Measurements from ENCODE around the gene FUT8.

The FUT8 gene

DNA sequence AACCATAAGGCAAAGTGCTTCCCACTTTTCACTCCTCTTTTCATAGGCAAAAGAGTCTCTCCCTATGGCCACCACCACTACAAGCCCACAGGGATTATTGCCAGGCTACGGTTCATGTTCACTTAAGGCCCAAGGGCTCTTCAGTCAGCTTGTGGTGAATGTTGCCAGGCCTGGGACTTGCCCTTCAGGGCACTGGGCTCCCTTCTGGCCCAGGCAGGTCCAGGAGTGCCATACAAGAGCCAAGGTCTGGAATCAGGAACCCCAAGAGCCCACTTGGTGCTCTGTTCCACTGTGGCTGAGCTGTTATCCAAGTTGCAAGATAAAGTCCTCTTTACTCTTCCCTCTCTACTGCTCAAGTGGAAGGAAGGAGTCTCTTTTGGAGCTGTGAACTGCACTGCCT is 307.6 kb downstream of the FUT8 start:
- DNase-seq = no peak

DNA sequence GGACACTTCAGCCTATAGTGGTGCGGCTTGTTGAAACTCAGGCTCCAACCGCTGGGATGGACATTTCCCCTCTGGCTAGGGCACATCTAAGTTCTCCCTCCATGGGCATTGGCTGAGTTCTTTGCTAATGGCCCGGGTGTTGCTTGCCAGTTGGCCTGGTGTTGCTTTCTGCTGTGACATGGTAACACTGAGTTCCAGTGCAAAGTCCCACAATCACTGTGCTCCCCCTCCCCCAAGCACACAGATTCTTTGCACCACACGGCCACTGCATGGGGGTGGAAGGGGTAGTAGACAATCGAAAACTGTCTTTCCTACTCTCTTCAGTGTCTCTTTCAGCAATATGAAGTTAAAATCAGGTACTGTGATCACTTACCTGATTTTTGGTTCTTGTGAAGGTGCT is 308.2 kb downstream of the FUT8 start:
- DNase-seq = no peak

DNA sequence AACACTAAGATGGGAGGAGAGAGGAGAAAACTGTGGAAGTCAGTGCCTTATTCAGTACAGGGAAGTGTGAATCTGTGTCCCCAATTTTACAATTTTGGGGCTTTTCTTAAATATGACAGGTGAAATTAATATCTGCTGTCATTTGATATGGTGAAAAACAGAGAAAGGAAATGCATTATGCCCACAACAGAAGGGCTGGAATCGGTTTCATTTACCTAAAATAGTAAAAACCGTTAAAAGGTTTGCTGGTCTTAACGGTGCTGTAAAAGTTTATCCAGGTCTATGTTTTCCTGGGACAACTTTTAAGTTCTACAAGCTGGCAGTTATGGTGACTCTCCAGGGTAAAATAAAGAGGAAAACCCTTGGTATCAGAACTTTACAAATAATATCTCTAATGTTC is 310.8 kb downstream of the FUT8 start:
- DNase-seq = no peak

DNA sequence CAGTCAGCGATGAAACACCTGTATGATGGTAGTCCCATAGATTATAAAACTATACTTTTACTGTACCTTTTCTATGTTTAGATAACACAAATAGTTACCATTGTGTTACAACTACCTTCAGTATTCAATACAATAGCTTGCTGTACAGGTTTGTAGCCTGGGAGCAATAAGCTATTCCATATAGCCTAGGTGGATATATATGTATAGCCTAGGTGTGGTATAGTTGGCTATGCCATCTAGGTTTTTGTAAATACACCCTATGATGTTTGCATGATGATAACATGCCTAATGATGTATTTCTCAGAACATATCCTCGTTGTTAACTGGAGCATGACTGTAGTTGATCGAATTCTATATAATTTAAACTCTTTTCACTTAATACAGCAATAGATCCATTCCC is 316.1 kb downstream of the FUT8 start:
- DNase-seq = no peak

DNA sequence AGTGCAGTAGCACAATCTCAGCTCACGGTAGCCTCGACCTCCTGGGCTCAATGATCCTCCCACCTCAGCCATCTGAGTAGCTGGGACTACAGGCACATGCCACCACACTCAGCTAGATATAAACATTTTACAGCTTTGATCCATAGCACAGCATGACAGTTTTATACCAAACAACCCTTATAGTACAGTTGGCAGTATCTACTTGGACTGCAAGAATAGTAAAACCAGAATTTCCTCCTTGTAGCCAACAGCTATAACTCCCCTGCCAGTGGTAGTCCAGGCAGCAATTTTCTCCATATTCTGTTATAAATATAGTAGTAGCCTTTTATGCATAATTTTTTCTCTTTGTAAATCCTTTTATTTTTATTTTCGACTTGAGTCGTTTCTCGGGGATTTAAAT is 317.0 kb downstream of the FUT8 start:
- DNase-seq = no peak

DNA sequence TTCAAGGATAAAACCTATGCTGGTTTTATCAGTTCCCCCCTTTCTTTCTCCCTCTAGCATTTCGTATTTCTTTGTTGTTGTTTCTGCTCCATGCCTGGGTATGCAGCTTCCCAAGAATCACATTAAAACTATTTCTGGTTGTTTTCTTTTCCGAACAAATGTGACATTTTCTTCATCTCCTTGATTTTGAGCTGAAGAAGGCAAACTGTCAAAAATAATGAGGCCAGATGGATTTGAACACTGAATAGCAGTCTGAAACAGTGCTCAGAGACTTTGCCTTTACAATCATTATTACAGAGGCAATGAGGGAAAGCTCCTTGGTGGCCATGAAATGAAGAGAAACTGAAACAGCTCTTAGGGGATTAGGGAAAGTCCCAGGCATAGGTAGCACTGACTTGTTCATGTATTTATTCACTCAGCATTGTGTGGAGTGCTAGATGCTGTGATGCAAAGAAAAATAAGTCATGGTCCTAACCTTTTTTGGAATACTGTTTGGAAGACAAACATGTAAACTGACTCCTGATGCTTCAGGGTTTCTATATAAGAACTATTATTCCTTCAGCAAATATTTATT is 319.5 kb downstream of the FUT8 start:
- DNase-seq = no peak

DNA sequence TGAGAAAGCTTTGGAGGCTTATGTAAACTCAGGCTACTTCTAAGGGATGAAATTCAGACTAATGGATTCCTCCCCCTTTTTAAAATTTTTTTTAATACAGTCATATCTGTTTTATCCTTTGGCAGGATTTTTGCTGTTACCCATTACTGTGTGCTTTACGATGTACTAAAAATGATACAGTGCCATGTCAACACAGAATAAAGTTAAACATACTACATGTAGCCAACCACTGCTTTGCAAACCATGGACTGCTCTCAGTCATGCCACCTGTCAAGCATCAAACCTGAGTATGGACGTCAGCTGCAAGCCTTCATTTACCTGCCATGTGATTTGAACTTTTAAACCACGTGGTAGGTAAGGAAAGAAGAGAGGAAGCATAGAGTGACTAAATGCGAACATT is 325.8 kb downstream of the FUT8 start:
- DNase-seq = no peak

DNA sequence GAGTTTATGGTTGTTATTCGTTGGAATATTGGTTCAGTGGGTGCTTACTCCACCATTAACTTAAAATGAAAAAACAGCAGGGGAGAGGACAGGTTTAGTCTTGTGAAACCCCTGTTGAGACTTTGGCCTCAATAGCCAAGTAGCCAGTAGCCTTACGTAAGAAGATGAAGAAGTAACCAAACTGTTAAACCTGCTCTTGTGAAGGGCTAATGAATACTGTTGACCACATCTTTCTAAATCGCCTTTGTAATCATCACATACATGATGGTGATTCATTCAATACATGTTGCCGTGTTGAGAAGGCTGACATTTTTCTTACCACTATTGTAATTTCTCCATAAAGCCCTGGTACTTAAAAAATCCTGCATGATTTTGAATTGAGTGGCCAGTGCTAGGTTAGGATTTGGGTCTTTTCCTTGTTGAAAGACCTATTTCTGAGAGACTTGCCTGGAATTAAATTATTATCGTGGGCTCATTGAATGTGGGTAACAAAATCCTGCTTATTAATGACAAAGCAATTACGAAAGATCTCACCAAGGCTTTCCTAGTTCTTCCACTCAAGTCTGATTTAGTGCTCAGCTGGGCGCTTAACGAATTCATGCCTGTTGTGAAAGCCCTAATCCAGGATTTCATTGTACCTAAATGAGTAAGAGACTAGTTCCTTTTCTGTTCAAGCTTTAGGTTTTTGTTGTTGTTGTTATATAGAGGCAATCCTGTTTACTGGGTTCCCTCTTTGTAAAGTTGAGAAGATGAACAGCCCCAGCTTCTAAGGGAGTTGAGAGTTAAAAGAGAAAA is 333.1 kb downstream of the FUT8 start:
- no peak for DNase-seq

DNA sequence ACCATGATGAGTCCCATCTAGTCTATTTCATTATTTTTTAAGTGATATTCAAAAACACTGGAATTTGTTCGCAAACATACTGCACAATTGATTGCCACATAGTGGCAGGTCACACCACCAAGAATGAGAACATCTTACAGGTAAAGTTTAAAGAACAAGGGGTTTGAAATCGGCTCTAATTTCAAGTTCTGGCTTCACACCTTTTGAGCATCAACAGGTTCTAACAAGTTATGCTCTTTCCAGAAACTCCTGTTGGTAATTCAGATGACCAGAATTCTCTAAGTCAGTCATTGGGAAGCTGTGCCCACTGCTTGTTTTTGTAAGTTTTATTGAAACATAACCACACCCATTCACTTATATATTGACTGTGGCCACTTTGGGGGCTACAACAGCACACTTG is 336.3 kb downstream of the FUT8 start:
- DNase-seq = no peak

DNA sequence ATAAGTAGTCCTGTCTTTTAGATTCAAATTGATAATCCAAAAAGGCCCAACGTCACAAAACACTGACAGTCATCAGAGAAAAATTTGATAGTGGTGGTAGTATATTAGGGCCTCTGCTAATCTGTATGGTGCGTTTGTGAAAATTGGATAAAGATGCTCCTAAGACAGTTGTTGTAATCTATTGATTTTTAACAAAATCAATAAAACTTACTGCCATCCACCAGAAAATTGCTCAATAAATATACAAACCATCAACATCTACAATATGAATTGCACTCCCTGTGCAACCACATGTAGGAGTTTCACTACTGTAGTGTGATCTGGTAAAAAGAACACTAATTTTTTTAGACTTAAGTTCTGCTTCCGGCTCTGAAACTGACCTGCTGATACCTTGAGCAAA is 336.8 kb downstream of the FUT8 start:
- DNase-seq = no peak

DNA sequence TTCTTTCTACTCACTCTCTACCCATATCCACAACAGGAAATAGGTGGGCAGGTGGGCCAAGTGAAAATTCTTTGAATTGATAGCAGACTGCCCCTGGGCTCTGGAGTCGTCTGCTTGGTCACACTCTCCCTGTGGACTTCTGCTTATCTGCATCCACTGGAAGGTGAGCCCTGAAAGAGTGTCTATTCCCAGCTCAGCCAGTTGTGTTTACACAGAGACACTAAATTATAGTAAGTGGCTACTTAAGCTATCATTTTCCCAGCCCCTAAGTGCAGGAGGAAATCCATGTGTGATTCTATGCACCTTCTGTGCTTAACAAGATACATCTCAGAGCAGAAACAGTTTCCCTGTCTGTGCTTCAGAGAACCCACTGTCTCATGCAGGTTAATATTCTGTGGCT is 338.4 kb downstream of the FUT8 start:
- no peak for DNase-seq

DNA sequence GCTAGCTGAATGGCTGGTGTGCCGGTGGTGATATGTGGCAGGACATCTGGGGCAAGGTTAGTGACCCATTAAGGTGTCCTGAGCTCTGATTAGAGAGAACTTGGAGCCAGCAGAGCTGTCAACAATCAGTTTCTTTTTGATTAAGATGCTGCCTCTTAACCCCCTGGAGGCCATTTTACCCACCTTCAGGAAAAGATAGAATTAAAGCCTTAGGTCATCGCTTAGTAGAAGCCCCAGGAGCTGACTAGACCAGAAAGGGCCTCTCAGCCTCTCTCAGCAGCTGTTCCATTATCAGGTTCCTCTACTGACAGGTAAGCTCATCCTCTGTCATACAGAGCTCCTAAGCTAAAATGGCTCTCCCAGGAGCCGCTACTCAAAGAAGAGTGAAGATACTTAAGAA is 339.0 kb downstream of the FUT8 start:
- no peak for DNase-seq

DNA sequence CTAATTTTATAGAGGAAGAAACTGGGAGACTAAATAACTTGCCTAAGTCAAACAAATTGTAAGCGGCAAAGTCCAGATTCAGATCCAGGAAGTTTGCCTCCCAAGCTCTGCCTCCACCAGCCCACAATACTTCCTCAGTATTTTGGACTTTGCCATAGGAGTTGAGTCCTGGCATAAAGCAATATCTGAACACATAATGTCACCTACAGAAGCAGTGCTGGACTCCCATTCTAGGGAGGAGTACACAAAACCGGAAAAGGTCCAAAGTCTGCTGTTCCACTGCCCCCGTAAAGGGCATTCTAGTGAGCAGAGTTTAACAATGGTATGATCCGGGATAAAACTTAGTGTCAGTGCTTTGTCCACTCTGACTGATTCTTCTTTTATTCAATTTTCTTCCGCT is 340.5 kb downstream of the FUT8 start:
- DNase-seq = no peak

DNA sequence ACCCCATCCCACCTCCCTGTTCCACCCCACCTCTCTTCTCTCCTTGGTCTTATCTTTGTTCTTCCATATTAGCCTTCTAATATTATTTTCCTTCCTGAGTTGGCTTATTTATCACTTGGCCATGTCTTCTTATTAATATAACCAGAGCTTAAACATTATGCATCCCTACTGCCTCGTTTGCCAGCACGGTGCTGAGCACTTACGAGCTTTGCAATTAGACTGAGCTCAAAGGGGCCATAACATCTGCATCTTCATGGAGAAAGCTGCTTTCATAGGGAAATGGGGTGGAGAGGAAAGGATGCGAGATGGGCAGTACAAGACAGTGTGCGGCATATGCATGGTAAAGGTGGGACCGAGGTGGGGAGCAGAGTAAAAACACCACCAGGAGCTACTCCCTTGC is 342.8 kb downstream of the FUT8 start:
- DNase-seq = no peak

DNA sequence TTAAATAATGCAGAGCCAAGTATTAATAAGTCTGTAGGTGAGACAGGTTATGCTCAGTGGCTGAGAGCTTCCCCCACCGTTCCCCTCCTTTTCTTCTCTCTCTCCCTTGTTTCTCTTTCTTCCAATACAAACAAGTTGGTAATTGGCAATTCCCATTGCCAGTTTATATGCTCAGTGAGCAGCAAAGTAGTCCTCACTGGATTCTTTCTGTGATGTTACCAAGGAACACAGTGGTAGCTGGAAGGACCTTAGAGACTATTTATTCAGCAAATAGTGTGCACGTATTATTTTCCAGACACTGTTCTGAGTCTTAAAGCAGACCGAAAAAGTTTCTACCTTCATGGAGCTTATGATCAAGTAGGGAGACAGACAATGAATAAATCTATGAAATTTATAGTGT is 344.4 kb downstream of the FUT8 start:
- no peak for DNase-seq

DNA sequence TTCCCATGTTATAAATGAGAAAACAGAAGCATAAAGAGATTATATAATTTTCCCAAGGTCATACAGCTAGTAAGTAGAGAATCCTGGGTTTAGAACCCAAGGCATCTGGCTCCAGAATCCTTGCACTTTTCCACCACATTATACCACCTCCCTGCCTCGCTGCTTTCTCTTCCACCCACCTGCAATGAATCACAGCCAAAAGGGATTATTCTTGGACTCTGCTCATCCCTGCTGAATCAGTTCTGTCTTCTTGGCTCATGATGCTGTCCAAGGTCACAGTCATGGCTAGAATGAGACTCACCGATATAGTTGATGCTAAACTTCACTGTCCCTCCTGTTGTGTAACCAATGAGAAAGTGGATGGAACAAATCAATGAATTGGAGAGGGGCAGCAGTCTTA is 356.6 kb downstream of the FUT8 start:
- DNase-seq = no peak

DNA sequence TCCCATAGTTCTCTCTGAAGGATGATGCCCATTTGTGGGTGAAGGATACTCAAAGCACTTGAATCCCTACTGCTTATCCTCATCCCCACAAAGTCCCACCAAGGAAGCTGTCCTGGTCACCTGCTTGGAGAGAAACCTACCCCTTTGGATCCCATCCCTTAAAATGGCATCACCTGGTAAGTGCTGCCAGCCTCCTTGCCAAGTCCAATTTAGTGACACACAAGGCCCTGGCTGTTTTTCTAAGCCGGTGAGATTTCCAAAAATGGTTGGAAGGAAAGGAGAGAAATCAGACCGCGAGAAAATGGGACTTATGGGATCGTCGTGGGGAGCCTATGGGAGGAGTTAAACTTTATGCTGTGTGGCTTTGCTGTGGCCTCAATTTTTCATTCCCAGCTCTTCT is 358.2 kb downstream of the FUT8 start:
- no peak for DNase-seq

DNA sequence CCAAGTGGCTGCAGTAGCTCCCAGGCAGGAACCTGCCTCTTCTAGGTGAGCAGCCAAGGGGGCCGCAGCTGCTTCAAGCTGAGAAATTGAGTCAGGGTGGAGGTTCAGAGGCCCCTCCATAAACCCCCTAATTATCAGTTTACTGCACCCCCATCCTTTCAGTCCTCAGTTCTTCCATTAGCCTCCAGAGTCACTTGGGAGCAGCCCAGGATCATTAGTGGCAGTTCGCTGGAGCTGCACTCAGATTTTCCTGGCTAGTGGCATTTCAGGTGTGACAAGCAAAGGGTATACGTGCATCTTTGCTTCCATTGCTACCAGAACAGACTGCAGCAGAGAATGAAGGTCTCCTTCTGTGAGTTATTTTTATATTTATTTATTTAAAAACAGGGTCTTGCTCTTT is 358.7 kb downstream of the FUT8 start:
- DNase-seq = no peak

DNA sequence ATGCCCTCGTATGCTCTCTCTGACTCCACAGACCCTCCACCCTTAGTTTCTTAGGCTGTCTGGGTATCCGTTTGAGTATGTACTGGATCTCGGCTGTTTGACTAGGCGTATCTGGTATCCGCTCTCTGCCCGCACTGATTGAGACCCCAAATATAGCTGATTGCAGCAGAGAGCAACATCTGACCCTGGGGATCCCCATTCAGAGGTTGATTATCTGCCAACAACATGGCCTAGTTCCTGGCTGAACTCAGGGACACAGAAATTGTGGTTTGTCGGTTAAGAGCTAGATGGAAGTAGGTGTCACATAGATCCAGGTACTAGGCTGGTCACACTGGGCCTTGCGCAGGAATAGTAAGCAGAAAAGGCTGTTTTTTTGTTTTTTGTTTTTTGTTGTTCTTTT is 359.9 kb downstream of the FUT8 start:
- no peak for DNase-seq

DNA sequence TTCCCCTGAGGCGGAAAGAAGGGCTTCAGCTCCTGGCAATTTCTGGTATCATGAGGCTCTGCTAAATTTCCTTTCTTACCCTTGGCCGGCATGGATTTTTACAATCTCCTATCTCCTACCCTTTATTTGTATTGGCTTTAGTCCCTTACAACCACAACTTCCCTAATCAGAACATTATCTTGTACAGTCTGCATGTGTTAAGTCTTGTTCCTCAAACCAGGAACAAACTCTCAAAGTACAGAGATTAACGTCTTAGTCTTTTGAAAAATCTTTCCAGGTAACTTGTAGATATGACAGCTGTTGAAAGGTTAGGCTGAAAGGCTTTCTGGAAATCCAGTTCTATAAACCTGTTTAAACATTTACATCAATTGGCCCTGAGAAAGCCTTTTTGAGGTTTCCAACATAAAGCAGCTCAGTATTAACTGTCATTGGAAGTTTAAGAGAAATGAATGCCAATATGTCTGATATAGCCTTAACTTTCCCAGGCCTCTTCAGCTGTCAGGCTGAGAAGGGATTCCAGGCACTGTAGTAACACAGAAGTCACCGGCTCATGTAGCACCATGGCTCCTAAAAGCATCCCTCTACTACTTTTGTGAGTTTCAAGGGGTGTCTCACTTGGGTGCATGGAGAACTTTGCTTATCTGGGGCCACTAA is 360.5 kb downstream of the FUT8 start:
- no peak for DNase-seq

DNA sequence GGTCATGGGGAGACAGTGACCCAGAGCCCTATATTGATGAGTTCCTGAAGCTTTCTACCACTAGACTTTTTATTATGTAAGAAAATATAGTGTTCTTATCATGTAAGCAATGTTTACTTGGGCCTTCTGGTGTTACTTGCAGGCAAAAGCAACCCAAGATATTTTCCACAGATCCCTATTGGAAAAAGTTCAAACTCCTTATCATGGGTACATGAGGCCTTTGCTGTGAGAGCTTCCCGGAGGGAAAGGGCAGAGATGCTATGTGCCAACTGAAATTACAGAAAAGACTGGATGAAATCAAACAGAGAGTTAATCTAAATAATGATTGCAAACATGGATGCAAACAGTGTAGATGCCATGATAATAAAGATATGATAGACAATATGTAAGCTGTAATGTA is 361.5 kb downstream of the FUT8 start:
- no peak for DNase-seq

DNA sequence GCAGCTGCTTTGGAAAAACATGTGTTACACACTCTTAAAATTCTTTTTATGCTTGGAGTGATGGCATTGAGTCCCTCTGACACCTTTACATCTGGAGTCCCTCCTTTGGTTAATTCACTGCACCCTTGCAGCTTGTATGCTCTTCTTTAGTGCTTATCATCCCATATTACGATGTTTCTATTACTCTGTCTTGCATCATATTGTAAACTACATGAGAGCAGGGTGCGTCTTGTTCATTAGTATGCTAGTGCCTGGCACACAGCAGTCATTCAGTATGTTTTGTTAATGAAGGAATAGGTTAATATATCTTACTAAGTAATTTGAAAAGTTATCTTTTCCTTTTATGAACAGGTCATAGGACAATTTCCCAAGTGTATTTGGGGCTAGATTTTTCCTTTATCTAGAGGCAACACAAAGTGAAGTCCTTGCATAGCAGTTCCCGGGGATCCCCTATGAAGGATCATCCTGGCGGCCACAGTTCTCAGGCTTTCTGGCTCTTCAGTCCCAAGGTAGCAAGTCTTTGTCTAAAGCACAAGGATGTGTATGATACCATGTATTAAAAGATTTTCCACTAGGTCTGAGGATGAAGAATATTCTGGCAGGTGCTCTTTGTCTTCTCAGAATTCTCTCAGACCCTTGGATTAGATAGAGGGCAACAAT is 363.8 kb downstream of the FUT8 start:
- no peak for DNase-seq

DNA sequence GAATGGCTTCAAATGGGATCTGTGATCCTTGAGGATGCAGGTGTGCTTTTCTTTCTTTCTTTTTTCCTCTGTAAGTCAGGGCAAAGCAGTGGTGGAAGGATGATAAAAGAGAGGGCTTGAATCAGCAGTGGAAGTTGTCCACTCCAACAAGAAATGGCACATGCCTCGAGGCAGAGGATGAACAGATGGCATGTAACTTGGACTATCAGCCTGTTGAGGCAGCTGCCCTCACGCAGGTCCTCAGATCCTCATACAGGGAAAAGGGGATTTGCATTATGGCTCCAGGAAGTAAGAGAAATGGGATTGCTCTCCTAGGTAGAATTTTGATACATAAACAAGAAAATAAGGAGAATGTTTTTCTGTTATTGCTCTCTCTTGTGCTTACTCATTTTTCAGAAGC is 368.0 kb downstream of the FUT8 start:
- no peak for DNase-seq

DNA sequence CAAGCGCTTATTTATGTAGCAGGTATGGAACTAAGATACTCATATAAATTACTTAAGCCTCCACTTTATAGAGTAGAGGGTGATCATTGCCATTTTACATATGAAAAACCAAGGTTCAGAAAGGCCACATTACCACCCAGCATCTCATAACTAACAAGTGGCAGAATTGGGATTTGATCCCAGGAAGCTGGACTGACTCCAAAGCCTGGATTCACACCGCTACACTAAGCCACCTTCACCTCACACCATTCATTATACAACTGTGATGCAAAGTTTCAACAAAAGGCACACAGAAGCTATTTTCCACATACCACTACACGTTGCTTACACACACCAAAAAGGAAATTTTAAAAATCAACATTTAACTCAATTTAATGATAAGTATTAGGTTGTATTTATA is 370.6 kb downstream of the FUT8 start:
- DNase-seq = no peak
